Measurements from ENCODE around the gene DCAF4.

DCAF4 gene

GRCh38 chr14:72926292-72927028 is at the start of gene DCAF4:
DCAF4 (plus strand) TSS chr14:72926464; CDS start chr14:72937979, 11,515 bp downstream.
- Histone ChIP-seq H3K36me3 (ENCODE audit: control insufficient read depth, low read depth, low read length) (no peaks in the 10 kb centered on the region), H3K4me1 (ENCODE audit: control insufficient read depth, low read depth, low read length) (no peaks in the 10 kb centered on the region), H3K9ac (ENCODE audit: low read length) (peak within 1 kb of the TSS; percentile 56), H3K4me3 (ENCODE audit: low read length) (peak within 1 kb of the TSS; percentile 79), H3K27ac (ENCODE audit: low read length) (no peak within 1 kb of the TSS), H3K9me3 (ENCODE audit: control insufficient read depth, low read depth, low read length) (no peaks in the 10 kb centered on the region), H3K27me3 (ENCODE audit: control insufficient read depth, insufficient read depth, low read length) (peaks cover 15% of the 10 kb centered on the region)

- no peaks in the 10 kb centered on the region for H3K27me3 ChIP-seq (ENCODE audit: control insufficient read depth, insufficient read depth, low read length)
- H3K27ac ChIP-seq (ENCODE audit: low read length) = no peak overlapping the region
- peaks cover 12% of the 10 kb centered on the region for H3K4me1 ChIP-seq (ENCODE audit: control insufficient read depth, low read depth, low read length)
- no peak overlapping the region for H3K9ac ChIP-seq (ENCODE audit: low read length)
- H3K9me3 ChIP-seq (ENCODE audit: control insufficient read depth, low read depth, low read length) = no peaks in the 10 kb centered on the region
- H3K4me3 ChIP-seq (ENCODE audit: low read length) = no peak overlapping the region
- H3K36me3 ChIP-seq (ENCODE audit: control insufficient read depth, low read depth, low read length) = no peaks in the 10 kb centered on the region
Measured at GRCh38 chr14:72876710-72877063, 49.6 kb upstream of the DCAF4 start.

- Histone ChIP-seq H3K27ac (ENCODE audit: low read length) (no peak overlapping the region), H3K9me3 (ENCODE audit: control insufficient read depth, low read depth, low read length) (no peaks in the 10 kb centered on the region), H3K36me3 (ENCODE audit: control insufficient read depth, low read depth, low read length) (no peaks in the 10 kb centered on the region), H3K27me3 (ENCODE audit: control insufficient read depth, insufficient read depth, low read length) (no peaks in the 10 kb centered on the region), H3K4me3 (ENCODE audit: low read length) (no peak overlapping the region), H3K4me1 (ENCODE audit: control insufficient read depth, low read depth, low read length) (peaks cover 12% of the 10 kb centered on the region), H3K9ac (ENCODE audit: low read length) (no peak overlapping the region)
Measured at GRCh38 chr14:72878746-72879145, 47.5 kb upstream of the DCAF4 start.

- H3K27ac ChIP-seq (ENCODE audit: low read length) = no peak overlapping the region
- H3K4me3 ChIP-seq (ENCODE audit: low read length) = no peak overlapping the region
- no peak overlapping the region for H3K9ac ChIP-seq (ENCODE audit: low read length)
- no peaks in the 10 kb centered on the region for H3K27me3 ChIP-seq (ENCODE audit: control insufficient read depth, insufficient read depth, low read length)
- H3K9me3 ChIP-seq (ENCODE audit: control insufficient read depth, low read depth, low read length) = no peaks in the 10 kb centered on the region
- no peaks in the 10 kb centered on the region for H3K36me3 ChIP-seq (ENCODE audit: control insufficient read depth, low read depth, low read length)
- H3K4me1 ChIP-seq (ENCODE audit: control insufficient read depth, low read depth, low read length) = peaks cover 12% of the 10 kb centered on the region
Measured at GRCh38 chr14:72879431-72879830, 46.8 kb upstream of the DCAF4 start.

- H3K9ac ChIP-seq (ENCODE audit: low read length) = no peak overlapping the region
Measured at GRCh38 chr14:72880164-72880563, 46.1 kb upstream of the DCAF4 start.

GRCh38 chr14:72880820-72881219 is 45.4 kb upstream of the DCAF4 start:
- Histone ChIP-seq H3K27me3 (ENCODE audit: control insufficient read depth, insufficient read depth, low read length) (no peaks in the 10 kb centered on the region), H3K4me1 (ENCODE audit: control insufficient read depth, low read depth, low read length) (peaks cover 12% of the 10 kb centered on the region), H3K4me3 (ENCODE audit: low read length) (no peak overlapping the region), H3K36me3 (ENCODE audit: control insufficient read depth, low read depth, low read length) (no peaks in the 10 kb centered on the region), H3K9ac (ENCODE audit: low read length) (no peak overlapping the region), H3K27ac (ENCODE audit: low read length) (no peak overlapping the region), H3K9me3 (ENCODE audit: control insufficient read depth, low read depth, low read length) (no peaks in the 10 kb centered on the region)

More at GRCh38 chr14:72880164-72880563, 46.1 kb upstream of the DCAF4 start:
- H3K9me3 ChIP-seq (ENCODE audit: control insufficient read depth, low read depth, low read length) = no peaks in the 10 kb centered on the region
- no peak overlapping the region for H3K27ac ChIP-seq (ENCODE audit: low read length)
- H3K27me3 ChIP-seq (ENCODE audit: control insufficient read depth, insufficient read depth, low read length) = no peaks in the 10 kb centered on the region
- H3K36me3 ChIP-seq (ENCODE audit: control insufficient read depth, low read depth, low read length) = no peaks in the 10 kb centered on the region
- peaks cover 12% of the 10 kb centered on the region for H3K4me1 ChIP-seq (ENCODE audit: control insufficient read depth, low read depth, low read length)
- H3K4me3 ChIP-seq (ENCODE audit: low read length) = no peak overlapping the region

- peaks cover 8% of the 10 kb centered on the region for H3K4me1 ChIP-seq (ENCODE audit: control insufficient read depth, low read depth, low read length)
Measured at GRCh38 chr14:72881543-72881942, 44.7 kb upstream of the DCAF4 start.

GRCh38 chr14:72882047-72882446 is 44.2 kb upstream of the DCAF4 start:
- Histone ChIP-seq H3K4me1 (ENCODE audit: control insufficient read depth, low read depth, low read length) (peaks cover 3% of the 10 kb centered on the region), H3K9me3 (ENCODE audit: control insufficient read depth, low read depth, low read length) (no peaks in the 10 kb centered on the region), H3K9ac (ENCODE audit: low read length) (no peak overlapping the region), H3K4me3 (ENCODE audit: low read length) (no peak overlapping the region), H3K36me3 (ENCODE audit: control insufficient read depth, low read depth, low read length) (no peaks in the 10 kb centered on the region), H3K27ac (ENCODE audit: low read length) (no peak overlapping the region), H3K27me3 (ENCODE audit: control insufficient read depth, insufficient read depth, low read length) (no peaks in the 10 kb centered on the region)

More at GRCh38 chr14:72881543-72881942, 44.7 kb upstream of the DCAF4 start:
- Histone ChIP-seq H3K27ac (ENCODE audit: low read length) (no peak overlapping the region), H3K36me3 (ENCODE audit: control insufficient read depth, low read depth, low read length) (no peaks in the 10 kb centered on the region), H3K27me3 (ENCODE audit: control insufficient read depth, insufficient read depth, low read length) (no peaks in the 10 kb centered on the region), H3K9ac (ENCODE audit: low read length) (no peak overlapping the region), H3K9me3 (ENCODE audit: control insufficient read depth, low read depth, low read length) (no peaks in the 10 kb centered on the region), H3K4me3 (ENCODE audit: low read length) (no peak overlapping the region)

- peaks cover 4% of the 10 kb centered on the region for H3K4me1 ChIP-seq (ENCODE audit: control insufficient read depth, low read depth, low read length)
- no peaks in the 10 kb centered on the region for H3K36me3 ChIP-seq (ENCODE audit: control insufficient read depth, low read depth, low read length)
- H3K27ac ChIP-seq (ENCODE audit: low read length) = no peak overlapping the region
- H3K27me3 ChIP-seq (ENCODE audit: control insufficient read depth, insufficient read depth, low read length) = no peaks in the 10 kb centered on the region
- no peak overlapping the region for H3K4me3 ChIP-seq (ENCODE audit: low read length)
- no peak overlapping the region for H3K9ac ChIP-seq (ENCODE audit: low read length)
- no peaks in the 10 kb centered on the region for H3K9me3 ChIP-seq (ENCODE audit: control insufficient read depth, low read depth, low read length)
Measured at GRCh38 chr14:72882463-72882862, 43.8 kb upstream of the DCAF4 start.

GRCh38 chr14:72883109-72883508 is 43.2 kb upstream of the DCAF4 start:
- Histone ChIP-seq H3K4me3 (ENCODE audit: low read length) (no peak overlapping the region), H3K27me3 (ENCODE audit: control insufficient read depth, insufficient read depth, low read length) (no peaks in the 10 kb centered on the region), H3K9ac (ENCODE audit: low read length) (no peak overlapping the region), H3K27ac (ENCODE audit: low read length) (no peak overlapping the region), H3K9me3 (ENCODE audit: control insufficient read depth, low read depth, low read length) (no peaks in the 10 kb centered on the region), H3K36me3 (ENCODE audit: control insufficient read depth, low read depth, low read length) (no peaks in the 10 kb centered on the region), H3K4me1 (ENCODE audit: control insufficient read depth, low read depth, low read length) (peaks cover 10% of the 10 kb centered on the region)

- H3K9ac ChIP-seq (ENCODE audit: low read length) = no peak overlapping the region
- H3K4me1 ChIP-seq (ENCODE audit: control insufficient read depth, low read depth, low read length) = peaks cover 14% of the 10 kb centered on the region
- no peak overlapping the region for H3K4me3 ChIP-seq (ENCODE audit: low read length)
- no peak overlapping the region for H3K27ac ChIP-seq (ENCODE audit: low read length)
- no peaks in the 10 kb centered on the region for H3K9me3 ChIP-seq (ENCODE audit: control insufficient read depth, low read depth, low read length)
- H3K36me3 ChIP-seq (ENCODE audit: control insufficient read depth, low read depth, low read length) = no peaks in the 10 kb centered on the region
- H3K27me3 ChIP-seq (ENCODE audit: control insufficient read depth, insufficient read depth, low read length) = peaks cover under 1% of the 10 kb centered on the region
Measured at GRCh38 chr14:72883961-72884360, 42.3 kb upstream of the DCAF4 start.

GRCh38 chr14:72884386-72884785 is 41.9 kb upstream of the DCAF4 start:
- peaks cover 5% of the 10 kb centered on the region for H3K27me3 ChIP-seq (ENCODE audit: control insufficient read depth, insufficient read depth, low read length)
- H3K27ac ChIP-seq (ENCODE audit: low read length) = no peak overlapping the region
- H3K9me3 ChIP-seq (ENCODE audit: control insufficient read depth, low read depth, low read length) = no peaks in the 10 kb centered on the region
- H3K36me3 ChIP-seq (ENCODE audit: control insufficient read depth, low read depth, low read length) = no peaks in the 10 kb centered on the region
- H3K9ac ChIP-seq (ENCODE audit: low read length) = no peak overlapping the region
- peaks cover 17% of the 10 kb centered on the region for H3K4me1 ChIP-seq (ENCODE audit: control insufficient read depth, low read depth, low read length)
- no peak overlapping the region for H3K4me3 ChIP-seq (ENCODE audit: low read length)
